Stomach (tissue), 4 donors: ENCODE data around the gene HELZ2.

ENCODE experiments used
- EP300 ChIP-seq: sonication (generic); formaldehyde crosslinking; IDR thresholded peaks from one replicate; pipeline ENCODE4 v1.6.1; 2017; ENCODE audit warnings: antibody characterized with exemption
- POLR2A ChIP-seq, 4 donors: fragments of 450-650 bp; IDR thresholded peaks; one replicate each; pipeline ENCODE4 v1.6.1; 2016; ENCODE audit warnings: antibody characterized with exemption in 4 of 4, control low read depth in 2 of 4, mild to moderate bottlenecking in 1 of 4, moderate library complexity in 1 of 4
- POLR2AphosphoS5 ChIP-seq, 3 donors: sonication (generic); formaldehyde crosslinking; IDR thresholded peaks; one replicate each; pipeline ENCODE4 v1.6.1; 2016; ENCODE audit warnings: antibody characterized with exemption in 3 of 3
- TF ChIP-seq, protein P1 (sequence below), 7 experiments: fragments of 450-650 bp in 4 of 7; fragments of 200-600 bp in 3 of 7; sonication (generic) in 3 of 7; IDR thresholded peaks; one replicate each; pipeline ENCODE4 v1.5.1; 2016 to 2019; ENCODE audit warnings: antibody characterized with exemption in 7 of 7, control low read depth in 2 of 7, mild to moderate bottlenecking in 1 of 7

DNA sequence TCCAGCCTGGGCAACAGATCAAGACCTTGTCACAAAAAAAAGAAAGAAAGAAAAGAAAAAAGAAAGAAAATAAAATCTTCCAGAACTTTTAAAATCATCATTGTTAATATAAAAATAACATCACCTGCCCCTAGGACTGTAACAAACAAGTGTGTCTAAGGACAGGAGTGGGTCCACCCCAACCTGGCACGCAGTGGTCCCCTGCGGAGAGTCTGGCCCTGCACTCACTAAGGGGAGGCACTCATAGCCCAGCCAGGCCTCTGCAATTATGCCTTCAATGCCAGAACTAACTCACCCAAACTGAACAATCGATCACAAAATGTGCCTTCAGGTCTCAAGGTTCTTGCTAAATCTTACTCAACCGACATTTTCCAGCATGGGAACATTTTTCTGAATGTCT, 48.1 kb upstream of the HELZ2 start:
- TF ChIP-seq, protein P1, sequence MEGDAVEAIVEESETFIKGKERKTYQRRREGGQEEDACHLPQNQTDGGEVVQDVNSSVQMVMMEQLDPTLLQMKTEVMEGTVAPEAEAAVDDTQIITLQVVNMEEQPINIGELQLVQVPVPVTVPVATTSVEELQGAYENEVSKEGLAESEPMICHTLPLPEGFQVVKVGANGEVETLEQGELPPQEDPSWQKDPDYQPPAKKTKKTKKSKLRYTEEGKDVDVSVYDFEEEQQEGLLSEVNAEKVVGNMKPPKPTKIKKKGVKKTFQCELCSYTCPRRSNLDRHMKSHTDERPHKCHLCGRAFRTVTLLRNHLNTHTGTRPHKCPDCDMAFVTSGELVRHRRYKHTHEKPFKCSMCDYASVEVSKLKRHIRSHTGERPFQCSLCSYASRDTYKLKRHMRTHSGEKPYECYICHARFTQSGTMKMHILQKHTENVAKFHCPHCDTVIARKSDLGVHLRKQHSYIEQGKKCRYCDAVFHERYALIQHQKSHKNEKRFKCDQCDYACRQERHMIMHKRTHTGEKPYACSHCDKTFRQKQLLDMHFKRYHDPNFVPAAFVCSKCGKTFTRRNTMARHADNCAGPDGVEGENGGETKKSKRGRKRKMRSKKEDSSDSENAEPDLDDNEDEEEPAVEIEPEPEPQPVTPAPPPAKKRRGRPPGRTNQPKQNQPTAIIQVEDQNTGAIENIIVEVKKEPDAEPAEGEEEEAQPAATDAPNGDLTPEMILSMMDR (IDR thresholded peaks at IDR 0.05) = no peak
- TF ChIP-seq EP300 (no peak), POLR2A (IDR thresholded peaks at IDR 0.05) (no peak), POLR2AphosphoS5 (IDR thresholded peaks at IDR 0.05) (no peak)
